Retinal pigment epithelial cell (primary cell): ENCODE data around the gene CHST9.

Experiments used
- DNase-seq: peaks from one replicate; pipeline ENCODE4 v3.0.0-alpha.2; 2010; ENCODE audit warnings: low read depth
- H3K4me3 ChIP-seq: 2 replicates; pipeline ENCODE4 v1.5.1; 2011; ENCODE audit warnings: mild to moderate bottlenecking, low read length, control low read depth, moderate library complexity
- CTCF ChIP-seq: conservative IDR thresholded peaks from 2 replicates; pipeline ENCODE4 v1.5.1; 2011; ENCODE audit warnings: low read depth, low read length, control low read depth, inconsistent platforms

CHST9 gene

GRCh38 chr18:26875040-26875654, 310.0 kb downstream of the CHST9 start:
- DNase-seq: no peak
- H3K4me3 ChIP-seq: no peak overlapping the region
- TF ChIP-seq CTCF: no peak

GRCh38 chr18:26874283-26874682, 310.8 kb downstream of the CHST9 start:
- no peak for TF ChIP-seq CTCF
- H3K4me3 ChIP-seq: no peak overlapping the region
- no peak for DNase-seq

- no peak for DNase-seq
- H3K4me3 ChIP-seq: no peak overlapping the region
- TF ChIP-seq CTCF: no peak
These were observed 315.5 kb downstream of the CHST9 start for GRCh38 chr18:26869640-26870039.

GRCh38 chr18:26868968-26869586, 316.0 kb downstream of the CHST9 start:
- no peak overlapping the region for H3K4me3 ChIP-seq
- TF ChIP-seq CTCF: no peak
- no peak for DNase-seq

- no peak for TF ChIP-seq CTCF
- no peak overlapping the region for H3K4me3 ChIP-seq
- DNase-seq: no peak
These were observed 317.6 kb downstream of the CHST9 start for GRCh38 chr18:26867471-26867870.

GRCh38 chr18:26865557-26865956, 319.6 kb downstream of the CHST9 start, which contains the start of gene AQP4:
Gene AQP4, minus strand, starts transcription at chr18:26865707. Its CDS starts 18 bp downstream, at chr18:26865689.
- no peak for TF ChIP-seq CTCF
- no peak for DNase-seq
- H3K4me3 ChIP-seq: no peak within 1 kb of the TSS

GRCh38 chr18:26864658-26865057, 320.4 kb downstream of the CHST9 start:
- no peak overlapping the region for H3K4me3 ChIP-seq
- TF ChIP-seq CTCF: no peak
- no peak for DNase-seq
